Measurements from ENCODE around the gene ZNF248.
"Not testable (repeated sequence)": the region's sequence is repeated elsewhere in the genome, so short reads cannot be mapped to it uniquely, and the experiment has no call there.

DNA sequence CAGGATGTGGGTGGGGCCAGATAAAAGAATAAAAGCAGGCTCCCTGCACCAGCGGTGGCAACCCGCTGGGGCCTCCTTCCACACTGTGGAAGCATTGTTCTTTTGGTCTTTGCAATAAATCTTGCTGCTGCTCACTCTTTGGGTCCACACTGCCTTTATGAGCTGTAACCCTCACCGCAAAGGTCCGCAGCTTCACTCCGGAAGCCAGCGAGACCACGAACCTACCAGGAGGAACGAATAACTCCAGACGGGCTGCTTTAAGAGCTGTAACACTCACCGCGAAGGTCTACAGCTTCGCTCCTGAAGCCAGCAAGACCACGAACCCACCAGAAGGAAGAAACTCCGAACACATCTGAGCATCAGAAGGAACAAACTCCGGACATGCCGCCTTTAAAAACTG is 119.2 kb downstream of the ZNF248 start:
- TF ChIP-seq, protein P1, sequence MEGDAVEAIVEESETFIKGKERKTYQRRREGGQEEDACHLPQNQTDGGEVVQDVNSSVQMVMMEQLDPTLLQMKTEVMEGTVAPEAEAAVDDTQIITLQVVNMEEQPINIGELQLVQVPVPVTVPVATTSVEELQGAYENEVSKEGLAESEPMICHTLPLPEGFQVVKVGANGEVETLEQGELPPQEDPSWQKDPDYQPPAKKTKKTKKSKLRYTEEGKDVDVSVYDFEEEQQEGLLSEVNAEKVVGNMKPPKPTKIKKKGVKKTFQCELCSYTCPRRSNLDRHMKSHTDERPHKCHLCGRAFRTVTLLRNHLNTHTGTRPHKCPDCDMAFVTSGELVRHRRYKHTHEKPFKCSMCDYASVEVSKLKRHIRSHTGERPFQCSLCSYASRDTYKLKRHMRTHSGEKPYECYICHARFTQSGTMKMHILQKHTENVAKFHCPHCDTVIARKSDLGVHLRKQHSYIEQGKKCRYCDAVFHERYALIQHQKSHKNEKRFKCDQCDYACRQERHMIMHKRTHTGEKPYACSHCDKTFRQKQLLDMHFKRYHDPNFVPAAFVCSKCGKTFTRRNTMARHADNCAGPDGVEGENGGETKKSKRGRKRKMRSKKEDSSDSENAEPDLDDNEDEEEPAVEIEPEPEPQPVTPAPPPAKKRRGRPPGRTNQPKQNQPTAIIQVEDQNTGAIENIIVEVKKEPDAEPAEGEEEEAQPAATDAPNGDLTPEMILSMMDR (conservative IDR thresholded peaks at IDR 0.05 in 1 of 2, IDR thresholded peaks at IDR 0.05 in 1 of 2; ENCODE audit: low read depth in 1 of 2, low read length in 2 of 2), result not testable (repeated sequence)
- not testable (repeated sequence) for TF ChIP-seq EZH2 (IDR thresholded peaks at IDR 0.05; ENCODE audit: low read length, missing control alignments)
